ENCODE data around the gene KDM4B. TPM values are rescaled to one million over a fixed set of nuclear protein-coding genes. Genes with fewer than 3 reads are reported as not detected.

The KDM4B gene
- polyA plus RNA-seq, 1 experiment, result 7.7 TPM

GRCh38 chr19:5038631-5039271 lies 69.8 kb downstream of the KDM4B start:
- TF ChIP-seq CTCF (IDR thresholded peaks at IDR 0.05; ENCODE audit: low read depth, low read length), result peak; percentile 63

GRCh38 chr19:5039642-5040543 lies 71.0 kb downstream of the KDM4B start:
- Histone ChIP-seq H3K27me3 (ENCODE audit: control insufficient read depth, insufficient read depth, low read length) (no peaks in the 10 kb centered on the region), H3K27ac (ENCODE audit: low read depth, low read length) (no peak overlapping the region), H3K9me3 (ENCODE audit: control insufficient read depth, insufficient read depth, low read length) (peaks cover 4% of the 10 kb centered on the region; the same call in 1 of the 2 replicates), H3K4me3 (ENCODE audit: low read depth, low read length) (no peak overlapping the region)
- POLR2A ChIA-PET, result no interaction called here
- no peak for DNase-seq (ENCODE audit: low read depth, low spot score)
- CTCF ChIA-PET, result interaction anchor here (0.6 to 4.0 kb wide), 6 partner anchors 10 to 536 kb away, joined by 3 to 14 read pairs (median 4); no protein-coding TSS in a partner anchor
- no peak for TF ChIP-seq CTCF (IDR thresholded peaks at IDR 0.05; ENCODE audit: low read depth, low read length)

More at GRCh38 chr19:5038631-5039271, 69.8 kb downstream of the KDM4B start:
- H3K9me3 ChIP-seq (ENCODE audit: control insufficient read depth, insufficient read depth, low read length), result peaks cover 4% of the 10 kb centered on the region; the same call in 1 of the 2 replicates
- no peak overlapping the region for H3K27ac ChIP-seq (ENCODE audit: low read depth, low read length)
- ChIA-PET POLR2A (no interaction called here), CTCF (interaction anchor here (0.6 to 4.0 kb wide), 9 partner anchors 9 to 537 kb away, joined by 3 to 14 read pairs (median 4); no protein-coding TSS in a partner anchor)
- no peak overlapping the region for H3K4me3 ChIP-seq (ENCODE audit: low read depth, low read length)
- DNase-seq (ENCODE audit: low read depth, low spot score), result no peak
- no peaks in the 10 kb centered on the region for H3K27me3 ChIP-seq (ENCODE audit: control insufficient read depth, insufficient read depth, low read length)

GRCh38 chr19:5040544-5041167 lies 71.7 kb downstream of the KDM4B start:
- H3K27me3 ChIP-seq (ENCODE audit: control insufficient read depth, insufficient read depth, low read length), result no peaks in the 10 kb centered on the region
- H3K27ac ChIP-seq (ENCODE audit: low read depth, low read length), result no peak overlapping the region
- POLR2A ChIA-PET, result no interaction called here
- CTCF ChIA-PET, result interaction anchor here (0.6 kb wide), 1 partner anchor 11 kb away, joined by 3 read pairs; no protein-coding TSS in a partner anchor
- DNase-seq (ENCODE audit: low read depth, low spot score), result no peak
- H3K4me3 ChIP-seq (ENCODE audit: low read depth, low read length), result no peak overlapping the region
- H3K9me3 ChIP-seq (ENCODE audit: control insufficient read depth, insufficient read depth, low read length), result peaks cover 4% of the 10 kb centered on the region; the same call in 1 of the 2 replicates
- TF ChIP-seq CTCF (IDR thresholded peaks at IDR 0.05; ENCODE audit: low read depth, low read length), result no peak

- Histone ChIP-seq H3K27ac (ENCODE audit: low read depth, low read length) (no peak overlapping the region), H3K4me3 (ENCODE audit: low read depth, low read length) (no peak overlapping the region), H3K9me3 (ENCODE audit: control insufficient read depth, insufficient read depth, low read length) (peaks cover 4% of the 10 kb centered on the region; the same call in 1 of the 2 replicates), H3K27me3 (ENCODE audit: control insufficient read depth, insufficient read depth, low read length) (no peaks in the 10 kb centered on the region)
- CTCF ChIA-PET, result interaction anchor here (0.6 kb wide), 1 partner anchor 10 kb away, joined by 3 read pairs; no protein-coding TSS in a partner anchor
- TF ChIP-seq CTCF (IDR thresholded peaks at IDR 0.05; ENCODE audit: low read depth, low read length), result no peak
- POLR2A ChIA-PET, result interaction anchor here (0.7 kb wide), 1 partner anchor 268 kb away, joined by 3 read pairs; no protein-coding TSS in a partner anchor
- DNase-seq (ENCODE audit: low read depth, low spot score), result no peak
Observed at GRCh38 chr19:5041168-5041912, 72.4 kb downstream of the KDM4B start.

All from AG04450 (cell line).